WTC11 (cell line): ENCODE measurements around the gene ASB2. TPM values are rescaled to one million over a fixed set of nuclear protein-coding genes. Genes with fewer than 3 reads are reported as not detected.

Experiments
- ATAC-seq: fragments of 200-7000 bp; cut with Tn5 transposase; 2 replicates; pipeline ENCODE4 v1.10.0; 2021; ENCODE audit warnings: mild to moderate bottlenecking, moderate library complexity
- CTCF ChIA-PET: fragments of 300-600 bp; sonication (Branson Sonifier 250); formaldehyde crosslinking; loops from one replicate; lab custom pipeline; 2021; ENCODE audit warnings: antibody characterized with exemption; lab: Charles Lee
- POLR2A ChIA-PET: fragments of 350-600 bp; sonication (Branson Sonifier 250); formaldehyde crosslinking; loops from one replicate; lab custom pipeline; 2021; ENCODE audit warnings: antibody characterized with exemption; lab: Charles Lee
- DNase-seq: peaks from one replicate; pipeline ENCODE4 v3.0.0; 2021; ENCODE audit warnings: low spot score
- H3K27ac Mint-ChIP-seq: 2 replicates; pipeline ENCODE4 v1.8.0; 2021; ENCODE audit warnings: mixed read lengths
- H3K27me3 Mint-ChIP-seq: 2 replicates; pipeline ENCODE4 v1.8.0; 2021; ENCODE audit warnings: low read depth, mild to moderate bottlenecking, moderate library complexity, mixed read lengths
- H3K36me3 Mint-ChIP-seq: 2 replicates; pipeline ENCODE4 v1.8.0; 2021; ENCODE audit warnings: mixed read lengths
- H3K4me1 Mint-ChIP-seq: 2 replicates; pipeline ENCODE4 v1.8.0; 2022; ENCODE audit warnings: mixed read lengths
- H3K4me3 Mint-ChIP-seq: 2 replicates; pipeline ENCODE4 v1.8.0; 2021; ENCODE audit warnings: mild to moderate bottlenecking, moderate library complexity, mixed read lengths
- H3K9me3 Mint-ChIP-seq: 2 replicates; pipeline ENCODE4 v1.8.0; 2021; ENCODE audit warnings: mixed read lengths
- ATF1 ChIP-seq: sonication (generic); formaldehyde crosslinking; IDR thresholded peaks from 2 replicates; pipeline ENCODE4 v1.8.1; 2023; ENCODE audit warnings: mild to moderate bottlenecking, moderate library complexity, missing genetic modification reagents
- E2F4 ChIP-seq: sonication (generic); formaldehyde crosslinking; IDR thresholded peaks from 2 replicates; pipeline ENCODE4 v1.8.1; 2022; ENCODE audit warnings: low read depth, mild to moderate bottlenecking, moderate library complexity, missing genetic modification reagents, borderline replicate concordance
- EMX1 ChIP-seq: fragments of 250-450 bp; sonication (Bioruptor Pico); IDR thresholded peaks from 2 replicates; pipeline ENCODE4 v1.8.0; 2021; ENCODE audit warnings: mild to moderate bottlenecking
- FOXJ3 ChIP-seq: sonication (generic); formaldehyde crosslinking; IDR thresholded peaks from 2 replicates; pipeline ENCODE4 v1.9.0; 2021; ENCODE audit warnings: missing genetic modification reagents, mild to moderate bottlenecking, borderline replicate concordance
- FOXP1 ChIP-seq: sonication (generic); formaldehyde crosslinking; IDR thresholded peaks from 2 replicates; pipeline ENCODE4 v1.8.0; 2022; ENCODE audit warnings: missing genetic modification reagents, mild to moderate bottlenecking, moderate library complexity, borderline replicate concordance
- FOXP4 ChIP-seq: sonication (generic); formaldehyde crosslinking; IDR thresholded peaks from 2 replicates; pipeline ENCODE4 v1.8.0; 2022; ENCODE audit warnings: mild to moderate bottlenecking, missing genetic modification reagents
- IRF1 ChIP-seq: sonication (generic); formaldehyde crosslinking; IDR thresholded peaks from 2 replicates; pipeline ENCODE4 v1.8.0; 2023; ENCODE audit warnings: missing genetic modification reagents
- MYBL2 ChIP-seq: sonication (generic); formaldehyde crosslinking; IDR thresholded peaks from 2 replicates; pipeline ENCODE4 v1.8.1; 2023; ENCODE audit warnings: mild to moderate bottlenecking, moderate library complexity, missing genetic modification reagents
- NFE2L1 ChIP-seq: sonication (generic); formaldehyde crosslinking; IDR thresholded peaks from 2 replicates; pipeline ENCODE4 v1.8.1; 2023; ENCODE audit warnings: missing genetic modification reagents
- NR2C2 ChIP-seq: sonication (generic); formaldehyde crosslinking; IDR thresholded peaks from 2 replicates; pipeline ENCODE4 v1.8.0; 2022; ENCODE audit warnings: mild to moderate bottlenecking, missing genetic modification reagents
- PRDM15 ChIP-seq: sonication (generic); formaldehyde crosslinking; IDR thresholded peaks from 2 replicates; pipeline ENCODE4 v1.8.0; 2022; ENCODE audit warnings: missing genetic modification reagents
- TP53 ChIP-seq: sonication (generic); formaldehyde crosslinking; IDR thresholded peaks from 2 replicates; pipeline ENCODE4 v1.8.1; 2023; ENCODE audit warnings: mild to moderate bottlenecking, missing genetic modification reagents
- ZBTB21 ChIP-seq: sonication (generic); formaldehyde crosslinking; IDR thresholded peaks from 2 replicates; pipeline ENCODE4 v1.8.1; 2023; ENCODE audit warnings: mild to moderate bottlenecking, missing genetic modification reagents, borderline replicate concordance
- ZNF219 ChIP-seq: sonication (generic); formaldehyde crosslinking; IDR thresholded peaks from 2 replicates; pipeline ENCODE4 v1.8.0; 2023; ENCODE audit warnings: missing genetic modification reagents, mild to moderate bottlenecking, borderline replicate concordance
- ZNF263 ChIP-seq: sonication (generic); formaldehyde crosslinking; IDR thresholded peaks from 2 replicates; pipeline ENCODE4 v1.8.1; 2022; ENCODE audit warnings: low read depth, mild to moderate bottlenecking, moderate library complexity, missing genetic modification reagents
- ZNF281 ChIP-seq: sonication (generic); formaldehyde crosslinking; IDR thresholded peaks from 2 replicates; pipeline ENCODE4 v1.8.0; 2023; ENCODE audit warnings: mild to moderate bottlenecking, missing genetic modification reagents
- ZNF416 ChIP-seq: fragments of 250-450 bp; sonication (Bioruptor Pico); IDR thresholded peaks from 2 replicates; pipeline ENCODE4 v1.9.0; 2021; ENCODE audit warnings: mild to moderate bottlenecking, inconsistent platforms
- total RNA-seq: library from RNA; stranded (reverse); gene quantifications from 3 replicates; pipeline ENCODE4 v1.2.3, GENCODE V29; 2021
- TF ChIP-seq, protein P1 (sequence below): sonication (generic); formaldehyde crosslinking; conservative IDR thresholded peaks from 2 replicates; pipeline ENCODE4 v1.8.1; 2022; ENCODE audit warnings: mild to moderate bottlenecking, missing genetic modification reagents
- TF ChIP-seq, protein P2 (sequence below): fragments of 250-450 bp; sonication (Bioruptor Pico); conservative IDR thresholded peaks from 2 replicates; pipeline ENCODE4 v1.9.0; 2021; ENCODE audit warnings: mild to moderate bottlenecking

Gene ASB2
- total RNA-seq, 1 experiment from 2014 or later, result 0.37 TPM

DNA sequence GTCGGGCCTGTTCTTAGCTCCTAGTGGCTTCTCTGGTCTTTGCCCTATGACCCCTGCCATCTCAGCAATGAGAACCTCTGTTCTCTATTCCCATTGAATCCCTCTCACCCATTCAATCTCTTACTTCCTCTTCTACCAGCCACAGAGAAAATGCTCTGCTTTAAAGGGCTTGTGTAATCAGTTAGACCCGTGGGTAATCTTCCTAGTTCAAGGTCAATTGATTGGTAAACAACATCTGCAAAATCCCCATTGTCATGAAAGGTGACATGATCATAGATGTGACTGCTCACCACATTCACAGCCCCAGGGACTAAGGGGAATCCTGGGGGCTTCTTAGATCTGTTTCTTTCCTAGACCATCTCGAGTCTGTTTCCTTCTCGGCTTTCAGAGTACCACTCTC lies 13.6 kb upstream of the ASB2 start (continued):
- no peak for TF ChIP-seq IRF1 (CRISPR knock-in tag)
- TF ChIP-seq E2F4 (CRISPR knock-in tag), result no peak
- no peak for TF ChIP-seq EMX1 (CRISPR knock-in tag)
- TF ChIP-seq, all 79 proteins: peak for 0

GRCh38 chr14:93987815-93988476 lies 11.6 kb upstream of the ASB2 start:
- ChIA-PET POLR2A (no interaction called here), CTCF (interaction anchor here (0.6 to 7.3 kb wide), 3 partner anchors 10 to 650 kb away, joined by 3 to 71 read pairs (median 3); no protein-coding TSS in a partner anchor)
- peaks cover 17% of the 10 kb centered on the region for H3K4me1 Mint-ChIP-seq
- H3K27me3 Mint-ChIP-seq, result no peaks in the 10 kb centered on the region; the same call in 1 of the 2 replicates
- H3K27ac Mint-ChIP-seq, result no peak overlapping the region
- TF ChIP-seq ZNF263 (CRISPR knock-in tag) (0 out of 2 replicates have a peak, but pooled peaks have one; percentile 42), NR2C2 (CRISPR knock-in tag) (no peak)
- no peaks in the 10 kb centered on the region for H3K36me3 Mint-ChIP-seq
- no peak; the same call in 1 of the 2 replicates for ATAC-seq
- H3K9me3 Mint-ChIP-seq, result no peaks in the 10 kb centered on the region
- DNase-seq, result peak; percentile 20
- H3K4me3 Mint-ChIP-seq, result no peak overlapping the region

DNA sequence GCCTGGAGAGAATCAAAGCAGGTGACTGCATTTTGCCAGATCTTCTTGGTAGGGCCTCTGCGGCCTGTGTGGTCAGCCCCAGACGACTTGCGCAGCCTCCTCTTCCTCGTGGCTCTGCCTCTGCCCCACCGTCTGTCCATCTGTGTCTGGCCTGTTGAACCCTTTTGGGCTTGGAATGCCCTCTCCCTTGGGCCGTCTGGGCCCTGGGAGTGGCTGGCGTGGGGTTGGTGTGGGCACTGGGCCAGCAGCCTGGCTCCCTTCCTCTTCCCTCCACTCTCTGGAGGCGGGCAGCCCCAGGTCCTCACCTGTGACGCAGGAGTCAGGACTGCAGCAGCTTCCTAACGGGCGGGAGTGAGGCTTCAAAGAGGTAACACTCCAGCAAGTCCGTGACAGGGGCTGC lies 11.0 kb upstream of the ASB2 start:
- Mint-ChIP-seq H3K4me1 (peaks cover 17% of the 10 kb centered on the region), H3K27me3 (no peaks in the 10 kb centered on the region; the same call in 1 of the 2 replicates), H3K9me3 (no peaks in the 10 kb centered on the region), H3K36me3 (no peaks in the 10 kb centered on the region), H3K27ac (no peak overlapping the region), H3K4me3 (no peak overlapping the region)
- CTCF ChIA-PET, result interaction anchor here (0.6 to 7.3 kb wide), 3 partner anchors 9 to 650 kb away, joined by 3 to 71 read pairs (median 3); no protein-coding TSS in a partner anchor
- POLR2A ChIA-PET, result no interaction called here
- DNase-seq (no peak), ATAC-seq (no peak; the same call in 1 of the 2 replicates)
- TF ChIP-seq FOXP1, result no peak
- TF ChIP-seq FOXJ3 (CRISPR knock-in tag), result no peak
- TF ChIP-seq ZBTB21 (CRISPR knock-in tag), result no peak
- TF ChIP-seq MYBL2 (CRISPR knock-in tag), result no peak
- no peak for TF ChIP-seq ATF1 (CRISPR knock-in tag)
- TF ChIP-seq ZNF416, result no peak
- TF ChIP-seq TP53 (CRISPR knock-in tag), result no peak
- TF ChIP-seq ZNF219 (CRISPR knock-in tag), result no peak
- TF ChIP-seq PRDM15 (CRISPR knock-in tag), result no peak
- TF ChIP-seq NFE2L1 (CRISPR knock-in tag), result no peak
- TF ChIP-seq ZNF263 (CRISPR knock-in tag), result no peak
- TF ChIP-seq, protein P1, sequence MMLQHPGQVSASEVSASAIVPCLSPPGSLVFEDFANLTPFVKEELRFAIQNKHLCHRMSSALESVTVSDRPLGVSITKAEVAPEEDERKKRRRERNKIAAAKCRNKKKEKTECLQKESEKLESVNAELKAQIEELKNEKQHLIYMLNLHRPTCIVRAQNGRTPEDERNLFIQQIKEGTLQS, result no peak
- TF ChIP-seq, protein P2, sequence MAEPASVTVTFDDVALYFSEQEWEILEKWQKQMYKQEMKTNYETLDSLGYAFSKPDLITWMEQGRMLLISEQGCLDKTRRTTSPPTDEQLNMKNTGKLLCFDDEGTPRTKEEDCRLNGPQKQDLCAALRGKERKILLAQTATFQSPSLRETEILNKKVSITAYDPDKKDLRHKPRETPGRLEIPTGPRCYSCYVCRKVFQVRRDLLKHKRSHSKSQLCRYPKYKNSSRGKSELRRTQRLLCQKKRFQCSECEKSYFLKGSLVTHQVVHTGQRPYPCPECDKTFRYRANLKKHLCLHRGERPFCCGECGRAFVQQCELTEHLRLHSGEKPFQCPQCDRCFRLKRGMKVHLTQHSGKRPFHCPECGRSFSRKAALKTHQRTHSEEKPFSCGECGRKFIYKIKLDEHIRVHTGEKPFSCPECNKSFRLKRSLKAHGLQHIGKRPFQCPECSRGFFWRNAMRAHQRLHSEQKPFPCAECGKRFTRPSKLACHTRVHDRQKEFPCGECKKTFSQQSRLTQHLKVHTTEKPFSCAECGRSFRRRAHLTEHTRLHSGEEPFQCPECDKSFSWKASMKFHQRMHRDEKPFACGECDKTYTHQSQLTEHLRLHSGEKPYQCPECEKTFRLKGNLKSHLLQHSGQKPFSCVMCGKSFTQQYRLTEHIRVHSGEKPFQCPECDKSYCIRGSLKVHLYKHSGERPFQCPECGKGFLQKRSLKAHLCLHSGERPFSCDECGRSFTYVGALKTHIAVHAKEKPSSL, result no peak
- TF ChIP-seq ZNF281 (CRISPR knock-in tag), result no peak
- TF ChIP-seq FOXP4 (CRISPR knock-in tag), result no peak
